GM12891 (cell line): Measurements from ENCODE around the gene PIN1.

Source experiments
- PAX5 ChIP-seq: IDR thresholded peaks from 2 replicates; pipeline ENCODE4 v1.6.1; 2011; ENCODE audit warnings: low read length, moderate library complexity, mild to moderate bottlenecking; ENCODE audit not compliant: insufficient read depth, severe bottlenecking
- POLR2A ChIP-seq: IDR thresholded peaks from 2 replicates; pipeline ENCODE4 v1.6.1; 2011; ENCODE audit warnings: low read depth, low read length, control low read depth
- POLR2AphosphoS5 ChIP-seq: IDR thresholded peaks from 2 replicates; pipeline ENCODE4 v1.6.1; 2011; ENCODE audit warnings: low read depth, low read length, control low read depth
- SPI1 ChIP-seq: IDR thresholded peaks from 2 replicates; pipeline ENCODE4 v1.6.1; 2011; ENCODE audit warnings: low read depth, low read length, control low read depth
- TAF1 ChIP-seq: IDR thresholded peaks from 2 replicates; pipeline ENCODE4 v1.6.1; 2011; ENCODE audit warnings: low read depth, low read length, control low read depth

GRCh38 chr19:9811139-9811538 is 24.0 kb upstream of the PIN1 start:
- TF ChIP-seq POLR2A (no peak), SPI1 (no peak), POLR2AphosphoS5 (no peak), TAF1 (no peak), PAX5 (no peak)
